HepG2 (cell line): ENCODE measurements around the gene MS4A10.

Source experiments
- CREM ChIP-seq, 2 experiments: sonication (generic) in 1 of 2; formaldehyde crosslinking in 1 of 2; IDR thresholded peaks; 2 replicates each; pipeline versions ENCODE4 v1.4.0 to v1.6.1; 2016 to 2020; ENCODE audit warnings: antibody characterized with exemption in 1 of 2, mild to moderate bottlenecking in 1 of 2, missing genetic modification reagents in 1 of 2
- EZH2 ChIP-seq: conservative IDR thresholded peaks from 2 replicates; pipeline ENCODE4 v1.6.1; 2012; ENCODE audit warnings: mild to moderate bottlenecking, low read depth, low read length, moderate library complexity
- FOXP1 ChIP-seq, 2 experiments: fragments of 450-650 bp in 1 of 2; IDR thresholded peaks; 2 replicates each; pipeline ENCODE4 v1.6.1; 2017 to 2018; ENCODE audit warnings: antibody characterized with exemption in 1 of 2
- MEF2D ChIP-seq: sonication (generic); formaldehyde crosslinking; IDR thresholded peaks from 2 replicates; pipeline ENCODE4 v1.5.1; 2020; ENCODE audit warnings: mild to moderate bottlenecking, missing genetic modification reagents
- SNRNP70 ChIP-seq: fragments of 200-400 bp; formaldehyde crosslinking; IDR thresholded peaks from 2 replicates; pipeline ENCODE4 v1.6.1; 2017; ENCODE audit warnings: mild to moderate bottlenecking, low read depth, low read length, moderate library complexity
- TCF12 ChIP-seq, 2 experiments: fragments of 450-650 bp in 1 of 2; sonication (generic) in 1 of 2; formaldehyde crosslinking in 1 of 2; IDR thresholded peaks; 2 replicates each; pipeline versions ENCODE4 v1.6.1 to v1.8.0; 2017 to 2022; ENCODE audit warnings: antibody characterized with exemption in 1 of 2, mild to moderate bottlenecking in 1 of 2, missing genetic modification reagents in 1 of 2, moderate library complexity in 1 of 2
- ZNF614 ChIP-seq: IDR thresholded peaks from 2 replicates; pipeline ENCODE4 v1.6.1; 2018; ENCODE audit warnings: missing biosample characterization, missing genetic modification reagents, inconsistent platforms, borderline replicate concordance
- ZSCAN29 ChIP-seq: sonication (generic); formaldehyde crosslinking; conservative IDR thresholded peaks from 2 replicates; pipeline ENCODE4 v1.4.0; 2020; ENCODE audit warnings: mild to moderate bottlenecking, missing genetic modification reagents
- TF ChIP-seq, protein P1 (sequence below): sonication (generic); formaldehyde crosslinking; IDR thresholded peaks from 2 replicates; pipeline ENCODE4 v1.5.0; 2020; ENCODE audit warnings: mild to moderate bottlenecking, missing genetic modification reagents, moderate library complexity
- TF ChIP-seq, protein P2 (sequence below), 2 experiments: fragments of 450-650 bp in 1 of 2; sonication (generic) in 1 of 2; formaldehyde crosslinking in 1 of 2; IDR thresholded peaks; 2 replicates each; pipeline versions ENCODE4 v1.6.1 to v1.8.0; 2016 to 2022; ENCODE audit warnings: antibody characterized with exemption in 1 of 2, mild to moderate bottlenecking in 1 of 2, missing genetic modification reagents in 1 of 2
- TF ChIP-seq, protein P3 (sequence below): sonication (generic); formaldehyde crosslinking; IDR thresholded peaks from 2 replicates; pipeline ENCODE4 v1.8.1; 2023; ENCODE audit warnings: missing genetic modification reagents, inconsistent platforms, borderline replicate concordance

DNA sequence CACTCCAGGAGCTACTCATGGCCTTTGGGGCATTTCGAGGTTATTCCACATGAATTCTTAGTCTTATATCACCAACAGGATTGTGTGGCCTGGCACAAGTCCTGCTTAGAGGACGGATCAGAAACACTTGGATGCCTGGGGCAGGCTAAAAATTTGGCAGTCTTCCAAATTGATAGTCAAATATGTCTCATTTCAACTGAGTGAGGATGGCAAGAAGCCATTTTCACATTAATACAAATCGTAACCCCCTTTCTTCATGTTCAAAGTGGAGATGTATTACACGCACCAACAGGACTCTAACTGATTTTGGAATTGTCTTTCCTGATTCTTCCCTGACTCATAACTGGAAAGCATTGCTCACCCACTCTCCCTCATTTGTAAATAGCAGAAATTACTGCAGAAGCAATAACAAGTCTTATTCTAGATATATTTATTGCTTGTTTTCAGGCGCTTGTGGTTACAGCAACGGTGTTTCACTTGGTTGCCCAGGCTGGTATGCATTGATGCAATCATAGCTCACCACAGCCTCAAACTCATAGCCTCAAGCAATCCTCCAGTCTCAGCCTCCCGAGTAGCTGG, 46.5 kb downstream of the MS4A10 start:
- TF ChIP-seq, protein P1, sequence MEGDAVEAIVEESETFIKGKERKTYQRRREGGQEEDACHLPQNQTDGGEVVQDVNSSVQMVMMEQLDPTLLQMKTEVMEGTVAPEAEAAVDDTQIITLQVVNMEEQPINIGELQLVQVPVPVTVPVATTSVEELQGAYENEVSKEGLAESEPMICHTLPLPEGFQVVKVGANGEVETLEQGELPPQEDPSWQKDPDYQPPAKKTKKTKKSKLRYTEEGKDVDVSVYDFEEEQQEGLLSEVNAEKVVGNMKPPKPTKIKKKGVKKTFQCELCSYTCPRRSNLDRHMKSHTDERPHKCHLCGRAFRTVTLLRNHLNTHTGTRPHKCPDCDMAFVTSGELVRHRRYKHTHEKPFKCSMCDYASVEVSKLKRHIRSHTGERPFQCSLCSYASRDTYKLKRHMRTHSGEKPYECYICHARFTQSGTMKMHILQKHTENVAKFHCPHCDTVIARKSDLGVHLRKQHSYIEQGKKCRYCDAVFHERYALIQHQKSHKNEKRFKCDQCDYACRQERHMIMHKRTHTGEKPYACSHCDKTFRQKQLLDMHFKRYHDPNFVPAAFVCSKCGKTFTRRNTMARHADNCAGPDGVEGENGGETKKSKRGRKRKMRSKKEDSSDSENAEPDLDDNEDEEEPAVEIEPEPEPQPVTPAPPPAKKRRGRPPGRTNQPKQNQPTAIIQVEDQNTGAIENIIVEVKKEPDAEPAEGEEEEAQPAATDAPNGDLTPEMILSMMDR = no peak
- TF ChIP-seq SNRNP70 (no peak), CREM (IDR thresholded peaks at IDR 0.05) (no peak), CREM (CRISPR knock-in tag; IDR thresholded peaks at IDR 0.05) (no peak), TCF12 (IDR thresholded peaks at IDR 0.05) (no peak), TCF12 (CRISPR knock-in tag; IDR thresholded peaks at IDR 0.05) (no peak), FOXP1 (IDR thresholded peaks at IDR 0.05) (no peak), FOXP1 (CRISPR knock-in tag; IDR thresholded peaks at IDR 0.05) (no peak), MEF2D (no peak), ZNF614 (CRISPR knock-in tag) (no peak), EZH2 (no peak), ZSCAN29 (CRISPR knock-in tag) (no peak)
- TF ChIP-seq, protein P2, sequence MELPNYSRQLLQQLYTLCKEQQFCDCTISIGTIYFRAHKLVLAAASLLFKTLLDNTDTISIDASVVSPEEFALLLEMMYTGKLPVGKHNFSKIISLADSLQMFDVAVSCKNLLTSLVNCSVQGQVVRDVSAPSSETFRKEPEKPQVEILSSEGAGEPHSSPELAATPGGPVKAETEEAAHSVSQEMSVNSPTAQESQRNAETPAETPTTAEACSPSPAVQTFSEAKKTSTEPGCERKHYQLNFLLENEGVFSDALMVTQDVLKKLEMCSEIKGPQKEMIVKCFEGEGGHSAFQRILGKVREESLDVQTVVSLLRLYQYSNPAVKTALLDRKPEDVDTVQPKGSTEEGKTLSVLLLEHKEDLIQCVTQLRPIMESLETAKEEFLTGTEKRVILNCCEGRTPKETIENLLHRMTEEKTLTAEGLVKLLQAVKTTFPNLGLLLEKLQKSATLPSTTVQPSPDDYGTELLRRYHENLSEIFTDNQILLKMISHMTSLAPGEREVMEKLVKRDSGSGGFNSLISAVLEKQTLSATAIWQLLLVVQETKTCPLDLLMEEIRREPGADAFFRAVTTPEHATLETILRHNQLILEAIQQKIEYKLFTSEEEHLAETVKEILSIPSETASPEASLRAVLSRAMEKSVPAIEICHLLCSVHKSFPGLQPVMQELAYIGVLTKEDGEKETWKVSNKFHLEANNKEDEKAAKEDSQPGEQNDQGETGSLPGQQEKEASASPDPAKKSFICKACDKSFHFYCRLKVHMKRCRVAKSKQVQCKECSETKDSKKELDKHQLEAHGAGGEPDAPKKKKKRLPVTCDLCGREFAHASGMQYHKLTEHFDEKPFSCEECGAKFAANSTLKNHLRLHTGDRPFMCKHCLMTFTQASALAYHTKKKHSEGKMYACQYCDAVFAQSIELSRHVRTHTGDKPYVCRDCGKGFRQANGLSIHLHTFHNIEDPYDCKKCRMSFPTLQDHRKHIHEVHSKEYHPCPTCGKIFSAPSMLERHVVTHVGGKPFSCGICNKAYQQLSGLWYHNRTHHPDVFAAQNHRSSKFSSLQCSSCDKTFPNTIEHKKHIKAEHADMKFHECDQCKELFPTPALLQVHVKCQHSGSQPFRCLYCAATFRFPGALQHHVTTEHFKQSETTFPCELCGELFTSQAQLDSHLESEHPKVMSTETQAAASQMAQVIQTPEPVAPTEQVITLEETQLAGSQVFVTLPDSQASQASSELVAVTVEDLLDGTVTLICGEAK (IDR thresholded peaks at IDR 0.05) = no peak
- TF ChIP-seq, protein P2 (CRISPR knock-in tag; IDR thresholded peaks at IDR 0.05) = no peak
- TF ChIP-seq, protein P3, sequence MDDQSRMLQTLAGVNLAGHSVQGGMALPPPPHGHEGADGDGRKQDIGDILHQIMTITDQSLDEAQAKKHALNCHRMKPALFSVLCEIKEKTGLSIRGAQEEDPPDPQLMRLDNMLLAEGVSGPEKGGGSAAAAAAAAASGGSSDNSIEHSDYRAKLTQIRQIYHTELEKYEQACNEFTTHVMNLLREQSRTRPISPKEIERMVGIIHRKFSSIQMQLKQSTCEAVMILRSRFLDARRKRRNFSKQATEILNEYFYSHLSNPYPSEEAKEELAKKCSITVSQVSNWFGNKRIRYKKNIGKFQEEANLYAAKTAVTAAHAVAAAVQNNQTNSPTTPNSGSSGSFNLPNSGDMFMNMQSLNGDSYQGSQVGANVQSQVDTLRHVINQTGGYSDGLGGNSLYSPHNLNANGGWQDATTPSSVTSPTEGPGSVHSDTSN (CRISPR knock-in tag) = no peak
